ENCODE measurements around the gene EPS15.

EPS15 gene

DNA sequence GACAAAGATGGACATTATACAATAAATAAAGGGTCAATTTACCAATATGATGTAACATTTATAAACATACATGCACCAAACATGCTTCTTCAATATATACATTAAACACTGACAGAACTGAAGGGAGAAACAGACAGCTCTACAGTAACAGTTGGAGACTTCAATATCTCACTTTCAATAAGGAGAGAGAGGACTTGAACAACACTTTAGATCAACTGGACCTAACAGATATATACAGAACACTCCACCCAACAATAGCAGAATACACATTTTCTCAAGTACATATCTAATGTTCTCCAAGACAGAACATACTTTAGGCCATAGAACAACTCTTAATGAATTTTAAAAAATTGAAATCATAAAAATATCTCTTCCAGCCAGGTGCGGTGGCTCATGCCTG lies 138.1 kb downstream of the EPS15 start:
- DNase-seq (ENCODE audit: low read depth in 2 of 2): no peak

- no peak for DNase-seq (ENCODE audit: low read depth in 2 of 2)
Measured at GRCh38 chr1:51378871-51379270, 140.2 kb downstream of the EPS15 start.

DNA sequence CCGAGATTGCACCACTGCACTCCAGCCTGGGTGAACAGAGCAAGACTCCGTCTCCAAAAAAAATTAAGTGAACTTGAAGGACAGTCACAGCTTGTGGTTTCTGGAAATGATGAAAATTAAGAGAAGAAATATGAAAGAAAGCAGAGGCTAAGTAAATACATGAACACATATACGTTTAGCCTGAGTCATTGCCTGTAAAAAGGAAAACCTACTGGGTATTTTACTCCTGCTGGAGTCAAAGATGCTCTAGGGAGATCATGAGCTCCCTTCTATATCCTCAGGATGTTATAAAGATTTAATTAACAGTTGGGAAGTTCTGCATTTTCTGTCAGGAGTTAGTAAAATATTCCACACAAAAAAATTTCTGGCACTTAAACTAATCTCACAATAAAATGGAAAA lies 145.2 kb downstream of the EPS15 start:
- DNase-seq (ENCODE audit: low read depth in 2 of 2): no peak

DNA sequence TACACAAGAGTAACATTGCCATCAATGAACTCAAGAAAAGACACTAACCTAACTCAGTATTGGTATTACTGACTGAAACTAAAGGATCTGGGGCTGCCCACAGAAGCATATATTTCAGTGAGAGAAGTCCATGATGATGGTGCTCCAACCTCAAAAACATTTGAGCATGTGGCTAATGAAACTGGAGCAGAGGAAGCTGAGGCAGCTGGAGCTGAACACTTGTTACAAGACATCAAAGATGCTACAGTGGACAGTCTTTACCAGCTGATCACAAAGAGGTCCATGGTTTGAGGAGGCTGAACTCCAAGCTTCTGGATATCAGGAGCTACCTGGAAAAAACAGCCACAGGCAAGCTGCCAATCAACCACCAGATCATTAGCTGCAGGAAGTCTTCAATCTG lies 146.5 kb downstream of the EPS15 start:
- DNase-seq (ENCODE audit: low read depth in 2 of 2): no peak

- DNase-seq (ENCODE audit: low read depth in 2 of 2): no peak
Measured at GRCh38 chr1:51369171-51369570, 149.9 kb downstream of the EPS15 start.

DNA sequence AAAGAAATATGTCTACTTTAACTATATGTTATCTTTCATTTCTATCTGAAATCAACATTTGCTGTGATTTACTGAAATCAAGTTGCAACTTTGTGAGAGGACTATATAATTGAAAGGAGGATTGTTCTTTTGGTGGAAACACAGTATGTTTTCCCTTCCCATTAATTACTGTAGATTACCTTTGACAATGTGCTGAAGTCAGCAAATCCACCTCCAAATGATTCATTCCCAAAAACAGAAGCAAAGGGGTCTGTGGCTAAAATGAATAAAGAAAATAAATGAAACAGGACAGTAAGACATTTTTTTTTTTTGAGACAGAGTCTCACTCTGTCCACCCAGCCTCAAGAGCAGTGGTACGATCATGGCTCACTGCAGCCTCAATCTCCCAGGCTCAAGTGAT lies 153.3 kb downstream of the EPS15 start:
- no peak for DNase-seq (ENCODE audit: low read depth in 2 of 2)

GRCh38 chr1:51359879-51360278 lies 159.2 kb downstream of the EPS15 start:
- DNase-seq (ENCODE audit: low read depth in 2 of 2): no peak

- no peak for DNase-seq (ENCODE audit: low read depth in 2 of 2)
Measured at GRCh38 chr1:51355382-51355781, 163.7 kb downstream of the EPS15 start.

DNA sequence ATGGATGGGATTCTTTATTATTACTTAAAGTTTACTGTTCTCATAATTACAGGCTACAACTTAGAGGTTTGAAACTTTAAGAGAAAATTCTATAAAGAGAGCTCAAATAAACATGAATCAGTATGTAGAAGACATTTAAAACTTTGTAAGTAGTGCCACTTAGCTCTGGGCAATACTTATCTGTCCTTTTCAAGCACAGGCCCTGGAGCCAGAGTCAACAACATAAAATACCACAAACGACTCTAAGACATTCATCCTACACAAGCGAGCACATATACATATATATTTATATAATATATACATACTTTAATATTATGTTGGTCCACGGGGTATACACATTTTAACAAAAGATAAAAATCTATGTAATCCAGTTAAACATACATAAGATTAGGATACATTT lies 164.7 kb downstream of the EPS15 start:
- DNase-seq (ENCODE audit: low read depth in 2 of 2): no peak

- no peak for DNase-seq (ENCODE audit: low read depth in 2 of 2)
Measured at GRCh38 chr1:51351907-51352306, 167.2 kb downstream of the EPS15 start.

DNA sequence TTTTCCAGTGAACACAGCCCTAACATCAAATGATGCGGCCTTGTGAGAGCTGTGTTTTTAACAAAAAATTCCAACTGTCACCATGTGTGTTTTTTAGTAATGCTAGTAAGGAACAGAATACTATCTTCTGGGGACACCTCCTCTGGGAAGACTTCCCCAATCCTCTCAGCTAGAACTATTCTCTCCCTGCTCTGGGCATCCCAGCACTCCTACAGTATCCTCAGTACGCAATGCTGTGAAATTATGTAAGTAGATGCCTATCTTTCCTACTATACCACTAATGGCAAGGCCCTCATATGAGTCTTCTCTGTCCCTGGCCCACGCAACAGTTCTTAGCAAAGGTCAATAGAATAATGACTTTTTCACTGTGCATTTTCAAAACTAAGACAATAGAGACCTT lies 169.2 kb downstream of the EPS15 start:
- DNase-seq (ENCODE audit: low read depth in 2 of 2): no peak

- DNase-seq (ENCODE audit: low read depth in 2 of 2): no peak
Measured at GRCh38 chr1:51348147-51348527, 170.9 kb downstream of the EPS15 start.

DNA sequence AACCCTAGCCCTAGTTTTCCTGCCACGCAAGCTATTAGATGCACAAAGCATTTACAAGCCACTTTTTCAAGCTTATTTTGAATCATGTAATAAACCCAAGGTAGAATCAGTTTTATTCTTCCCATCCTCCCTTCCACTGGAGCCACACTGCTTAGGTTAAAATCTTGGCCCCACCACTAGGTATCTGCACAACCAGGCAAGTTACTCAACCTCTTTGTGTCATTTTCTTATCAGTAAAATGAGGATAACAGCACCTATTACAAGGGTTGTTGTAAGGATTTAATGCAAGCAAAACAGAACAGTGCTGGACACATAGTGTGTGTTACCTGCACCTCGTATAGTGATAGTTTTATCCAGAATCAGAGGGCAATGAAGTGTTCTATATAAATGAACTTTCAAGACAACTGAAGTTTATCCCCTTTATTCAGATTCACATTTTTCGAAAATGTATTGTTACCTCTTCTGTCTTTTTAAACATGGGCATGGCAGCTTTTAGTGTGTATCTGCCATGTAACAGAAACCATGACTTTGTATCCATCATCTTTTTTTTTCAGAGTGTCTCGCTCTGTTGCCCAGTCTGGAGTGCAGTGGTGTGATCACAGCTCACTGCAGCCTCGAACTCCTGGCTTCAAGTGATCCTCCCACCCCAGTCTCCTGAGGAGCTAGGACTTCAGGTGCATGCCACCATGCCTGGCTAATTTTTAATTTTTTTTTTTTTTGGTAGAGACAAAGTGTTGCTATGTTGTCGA lies 171.5 kb downstream of the EPS15 start:
- DNase-seq (ENCODE audit: low read depth in 2 of 2): no peak

DNA sequence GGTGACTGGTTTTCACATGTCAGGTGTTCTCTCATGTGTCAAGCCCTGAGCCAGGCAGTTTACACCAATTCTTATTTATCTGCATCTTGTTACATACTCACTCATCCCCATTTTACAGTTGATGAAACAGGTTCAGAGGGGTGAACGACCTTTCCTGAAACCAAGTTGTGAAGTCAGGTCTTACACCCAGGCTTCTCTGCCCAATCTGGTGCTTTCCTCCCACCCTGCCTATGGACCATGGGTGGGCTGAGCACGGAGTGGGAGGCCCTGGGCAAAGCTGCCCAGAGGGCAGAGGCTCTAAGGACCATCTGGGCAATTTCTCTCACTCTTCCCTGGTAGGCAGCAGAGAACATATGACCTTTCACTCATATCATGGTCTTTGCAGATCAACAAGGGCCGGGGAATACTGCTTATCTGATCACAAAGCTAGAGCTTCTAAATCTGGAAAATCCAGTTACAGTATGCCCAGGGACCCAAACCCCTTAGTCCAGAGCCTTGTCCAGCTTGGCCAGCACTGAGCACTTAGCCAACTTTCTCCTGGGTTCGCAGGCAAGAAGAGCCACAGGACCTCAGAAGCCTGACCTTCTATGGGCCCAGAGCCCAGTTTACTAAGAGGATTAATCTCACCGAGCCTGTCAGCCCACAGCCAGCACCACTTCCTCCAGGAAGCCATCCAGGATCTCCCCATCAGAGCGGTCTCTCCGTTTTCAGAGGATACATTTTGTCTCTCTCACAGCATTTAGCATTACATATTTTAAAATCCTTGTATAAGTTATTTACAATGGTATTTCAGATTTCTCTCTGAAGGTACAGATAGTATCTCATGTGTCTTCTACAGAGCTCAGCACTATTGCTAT lies 172.8 kb downstream of the EPS15 start:
- DNase-seq (ENCODE audit: low read depth in 2 of 2): no peak

- DNase-seq (ENCODE audit: low read depth in 2 of 2): no peak
Measured at GRCh38 chr1:51345300-51345687, 173.8 kb downstream of the EPS15 start.

- no peak for DNase-seq (ENCODE audit: low read depth in 2 of 2)
Measured at GRCh38 chr1:51344602-51345299, 174.3 kb downstream of the EPS15 start.

- no peak for DNase-seq (ENCODE audit: low read depth in 2 of 2)
Measured at GRCh38 chr1:51344276-51344601, 174.8 kb downstream of the EPS15 start.

- DNase-seq (ENCODE audit: low read depth in 2 of 2): no peak
Measured at GRCh38 chr1:51343624-51344023, 175.4 kb downstream of the EPS15 start.

- DNase-seq (ENCODE audit: low read depth in 2 of 2): no peak
Measured at GRCh38 chr1:51342591-51343206, 176.4 kb downstream of the EPS15 start.

GRCh38 chr1:51341876-51342496 lies 177.1 kb downstream of the EPS15 start:
- DNase-seq (ENCODE audit: low read depth in 2 of 2): no peak

- DNase-seq (ENCODE audit: low read depth in 2 of 2): no peak
Measured at GRCh38 chr1:51340380-51340779, 178.7 kb downstream of the EPS15 start.

DNA sequence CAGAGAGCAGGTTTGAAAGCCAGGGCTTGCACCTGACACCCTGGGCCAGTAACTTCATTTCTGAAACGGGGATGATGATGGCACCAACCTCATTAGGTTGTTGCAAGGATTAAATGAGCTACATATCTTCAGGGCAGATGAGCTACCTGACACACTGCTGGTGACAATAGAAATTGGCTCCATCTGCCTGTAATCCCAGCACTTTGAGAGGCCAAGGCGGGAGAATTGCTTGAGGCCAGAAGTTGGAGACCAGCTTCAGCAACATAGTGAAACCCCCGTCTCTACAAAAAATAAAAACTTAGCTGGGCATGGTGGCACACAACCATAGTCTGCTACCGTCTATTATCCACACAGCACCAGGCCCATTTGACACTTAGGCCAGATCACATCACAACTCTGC lies 182.4 kb downstream of the EPS15 start:
- no peak for DNase-seq (ENCODE audit: low read depth in 2 of 2)
